ENCODE results near the gene IFT74. TPM values are rescaled to one million over a fixed set of nuclear protein-coding genes. Genes with fewer than 3 reads are reported as not detected.

The IFT74 gene
- 10 to 100 TPM in 1 of 2 donors, 1 to 10 TPM in 1; 7.8 to 11.4 TPM for total RNA-seq
- long read RNA-seq, transcript IFT74-201 (20 exons, 2,160 nt), result major isoform, 6 of 8 reads
- long read RNA-seq, partial matches to known transcripts, result 1 of 8 reads
- long read RNA-seq, other reads (novel, unspliced or antisense), result 1 of 8 reads

DNA sequence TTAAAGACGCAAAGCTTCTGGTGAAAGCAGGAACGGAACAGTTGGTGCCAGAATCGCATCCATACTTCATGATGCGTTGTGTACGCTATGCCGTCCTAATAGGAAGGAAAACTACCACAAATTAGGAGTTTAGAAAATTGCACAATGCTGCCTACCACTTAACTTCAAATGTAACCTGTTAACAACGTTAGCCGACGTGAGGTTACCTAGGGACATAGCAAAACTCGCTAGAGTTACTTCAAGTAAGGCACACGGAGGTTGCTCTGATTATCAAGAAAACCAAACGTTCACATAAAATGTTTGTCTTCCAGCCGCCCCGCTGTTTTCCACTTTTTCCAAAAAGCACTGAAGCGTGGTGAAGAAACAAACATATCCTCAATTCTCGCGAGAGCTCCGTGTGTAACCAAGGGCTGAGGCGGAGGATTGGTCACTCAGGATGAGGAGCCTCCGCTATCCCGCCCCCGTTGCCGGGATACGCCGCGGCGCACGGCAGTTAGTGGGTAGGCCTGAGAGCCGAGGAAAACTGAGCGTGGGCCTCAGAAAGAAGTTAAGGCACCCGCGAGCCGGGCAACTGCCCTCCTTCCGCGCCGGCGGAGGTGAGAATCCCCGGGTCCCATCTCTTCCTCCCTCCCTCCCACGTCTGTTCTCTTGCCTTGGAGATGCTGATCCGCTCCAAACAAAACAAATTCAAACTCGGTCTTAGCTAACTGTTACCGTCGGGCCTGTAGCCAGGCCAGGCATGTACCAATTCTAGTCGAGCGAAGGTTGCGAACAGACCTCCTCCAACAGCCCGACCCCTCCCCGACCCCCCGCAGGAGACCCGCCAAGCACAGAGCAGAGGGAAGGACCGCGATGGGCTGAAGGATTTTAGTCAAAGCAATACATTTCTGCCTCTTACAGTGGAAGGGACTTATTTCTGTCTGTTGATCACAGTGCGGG lies at the start of gene IFT74:
TSS of gene IFT74 (plus strand) at position 492 of the 939 bp plus-strand sequence. CDS start 5,556 bp downstream, outside the sequence.
- DNase-seq (peak; percentile 99), ATAC-seq (peak; percentile 100)
- intact Hi-C loops (cut with DNase I), result loop anchor here in 1 of 2 donors (5.0 kb wide), 1 partner anchor 64 kb away; the partner anchor contains the start of gene CAAP1

DNA sequence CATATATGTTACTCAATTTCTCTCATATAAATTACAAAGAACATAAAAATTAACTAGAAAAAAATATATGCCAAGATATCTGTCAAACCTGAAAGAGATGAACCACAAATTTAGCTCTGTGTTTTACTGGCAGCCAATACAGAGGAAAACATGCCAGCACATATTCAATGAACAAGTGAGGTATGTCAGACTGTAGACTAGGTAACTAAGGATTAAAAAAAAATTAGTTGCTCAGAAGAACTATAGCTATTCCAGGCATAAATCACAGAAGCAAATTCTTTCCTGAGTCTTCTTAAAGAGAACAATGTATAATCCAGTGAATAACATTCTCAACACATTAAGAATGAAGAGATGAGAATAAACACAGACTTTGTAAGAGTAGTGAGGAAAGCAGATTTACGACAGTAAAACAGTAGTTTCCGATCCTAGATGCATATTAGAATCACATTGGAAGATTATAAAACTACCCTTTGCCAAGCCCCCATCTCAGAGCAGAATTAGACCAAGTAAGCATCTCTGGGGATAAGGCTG lies 43.0 kb upstream of the IFT74 start:
- ATAC-seq, result no peak
- intact Hi-C loops (cut with DNase I), result no loop called here
- no peak for DNase-seq

DNA sequence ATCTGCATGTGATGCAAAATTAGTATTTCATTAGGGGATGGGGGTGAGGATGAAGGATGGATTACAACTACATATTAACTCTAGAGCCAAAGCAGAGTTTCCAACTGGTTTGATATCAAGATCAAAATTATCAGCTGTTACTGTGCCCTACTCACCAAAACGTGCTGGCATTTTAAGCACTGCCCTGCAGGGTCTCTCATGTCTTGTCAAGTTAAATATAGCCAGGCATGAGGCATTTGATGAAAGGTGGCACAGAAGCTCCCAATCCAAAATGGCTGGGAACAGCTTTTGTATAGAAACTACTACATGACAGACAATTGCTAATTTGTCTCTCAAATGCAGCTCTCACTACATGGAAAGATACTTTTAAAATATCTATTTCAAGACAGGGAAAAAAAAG lies 36.5 kb upstream of the IFT74 start:
- intact Hi-C loops (cut with DNase I), result no loop called here
- ATAC-seq, result peak in 1 of 2 donors; percentile 67
- DNase-seq, result no peak

DNA sequence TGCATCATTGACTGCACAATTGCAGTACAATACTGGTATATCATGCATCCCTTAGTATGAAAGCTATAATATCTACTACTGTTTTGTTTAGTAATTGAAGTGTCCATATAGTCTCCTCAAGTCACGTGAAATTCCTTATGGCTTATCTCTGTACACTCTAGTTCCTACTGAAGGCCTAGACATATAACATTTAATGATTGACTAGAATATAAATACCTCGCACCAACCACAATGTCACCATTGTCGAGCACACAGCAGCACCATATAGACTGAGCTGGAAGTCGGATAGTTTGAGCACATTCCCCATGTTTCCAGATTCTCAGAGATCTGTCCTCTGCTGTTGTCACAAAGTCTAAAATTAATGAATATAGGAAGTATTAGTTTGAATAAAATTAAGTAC lies 30.6 kb upstream of the IFT74 start:
- intact Hi-C loops (cut with DNase I), result no loop called here
- DNase-seq (no peak), ATAC-seq (no peak)

DNA sequence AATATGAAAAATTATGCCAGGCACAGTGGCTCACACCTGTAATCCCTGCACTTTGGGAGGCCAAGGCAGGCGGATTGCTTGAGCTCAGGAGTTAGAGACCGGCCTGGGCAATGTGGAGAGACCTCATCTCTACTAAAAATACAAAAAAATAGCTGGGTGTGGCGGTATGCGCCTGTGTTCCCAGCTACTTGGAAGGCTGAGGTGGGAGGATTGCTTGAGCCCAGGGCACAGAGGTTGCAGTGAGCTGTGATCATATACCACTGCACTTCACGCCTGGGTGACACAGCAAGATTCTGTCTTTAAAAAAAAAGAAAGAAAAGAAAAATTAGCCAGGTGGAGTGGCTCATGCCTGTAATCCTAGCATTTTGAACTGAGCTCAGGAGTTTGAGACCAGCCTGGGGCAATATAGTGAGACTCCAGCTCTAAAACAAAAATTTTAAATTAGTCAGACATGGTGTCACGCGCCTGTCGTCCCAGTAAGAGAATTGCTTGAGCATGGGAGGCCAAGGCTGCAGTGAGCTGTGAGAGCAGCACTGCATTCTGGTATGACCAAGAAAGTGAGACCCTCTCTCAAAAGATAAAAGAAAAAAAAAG lies 27.2 kb upstream of the IFT74 start:
- intact Hi-C loops (cut with DNase I), result no loop called here
- DNase-seq (no peak), ATAC-seq (no peak)

DNA sequence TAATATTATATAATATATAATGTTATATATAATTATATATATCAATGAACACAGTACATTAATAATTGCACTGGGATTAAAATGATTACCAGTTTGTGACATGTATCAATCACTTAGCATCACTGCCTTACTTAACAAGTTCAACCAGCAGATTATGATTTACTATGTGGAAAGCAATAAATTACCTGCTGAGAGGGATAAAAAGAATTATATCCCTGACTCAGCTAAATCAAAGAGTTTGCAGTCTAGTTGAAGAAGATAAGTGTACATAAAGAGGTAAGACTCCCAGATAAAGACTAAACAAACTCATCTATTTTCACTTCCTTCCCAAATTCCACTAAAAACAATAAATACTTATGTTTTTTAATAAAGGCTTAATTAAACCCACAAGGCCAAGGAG lies 20.4 kb upstream of the IFT74 start:
- intact Hi-C loops (cut with DNase I), result no loop called here
- DNase-seq (no peak), ATAC-seq (no peak)

DNA sequence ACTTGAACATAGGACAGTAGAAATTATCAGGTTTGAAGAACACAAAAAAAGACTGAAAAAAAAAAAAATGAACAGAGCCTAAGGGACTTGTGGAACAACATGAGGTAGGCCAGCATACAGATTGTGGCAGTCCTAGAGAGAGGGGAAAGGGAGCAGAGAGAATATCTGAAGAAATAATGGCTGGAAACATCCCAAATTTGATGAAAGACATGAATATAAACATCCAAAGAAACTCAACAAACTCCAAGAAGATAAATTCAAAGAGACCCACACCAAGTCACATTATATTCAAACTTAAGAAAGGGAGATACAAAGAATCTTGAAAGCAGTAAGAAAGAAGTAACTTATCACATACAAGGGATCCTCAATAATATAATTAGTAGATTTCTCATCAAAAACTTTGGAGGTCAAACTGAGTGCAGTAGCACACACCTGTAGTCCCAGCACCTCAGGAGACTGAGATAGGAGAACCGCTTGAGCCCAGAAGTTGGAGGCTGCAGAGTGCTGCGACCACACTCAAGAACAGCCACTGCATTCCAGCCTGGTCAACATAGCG lies 18.3 kb upstream of the IFT74 start:
- DNase-seq, result no peak
- intact Hi-C loops (cut with DNase I), result no loop called here
- ATAC-seq, result no peak

DNA sequence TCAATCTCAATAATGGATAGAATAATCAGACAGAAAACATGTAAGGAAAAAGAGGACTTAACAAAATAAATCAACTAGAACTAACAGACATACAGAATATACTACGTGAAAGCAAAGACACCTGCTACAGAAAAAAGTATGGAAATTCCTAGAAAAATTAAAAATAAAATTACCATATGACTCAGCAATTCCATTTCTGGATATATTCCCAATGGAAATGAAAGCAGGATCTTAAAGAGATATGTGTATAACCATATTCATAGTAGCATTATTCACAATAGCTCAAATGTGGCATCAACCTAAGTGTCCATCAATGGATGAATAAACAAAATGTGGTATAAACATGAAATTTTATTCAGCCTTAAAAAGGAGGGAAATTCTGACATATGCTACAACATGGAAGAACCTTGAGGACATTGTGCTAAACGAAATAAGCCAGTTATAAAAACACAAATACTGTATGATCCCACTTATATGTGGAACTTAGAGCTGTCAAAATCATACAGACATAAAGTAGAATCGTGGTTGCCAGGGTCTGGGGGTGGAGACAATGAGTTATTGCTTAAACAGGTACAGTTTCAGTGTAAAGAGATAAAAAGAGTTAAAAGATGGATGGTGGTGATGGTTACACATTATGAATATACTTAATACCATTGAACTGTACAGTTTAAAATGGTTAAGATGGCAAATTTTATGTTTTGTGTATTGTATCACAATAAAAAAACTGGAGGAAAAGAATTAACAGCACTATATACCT lies 16.1 kb upstream of the IFT74 start:
- ATAC-seq, result no peak
- intact Hi-C loops (cut with DNase I), result loop anchor here in 1 of 2 donors (10.0 kb wide), 1 partner anchor 45 kb away; the partner anchor contains the start of gene CAAP1
- DNase-seq, result no peak

DNA sequence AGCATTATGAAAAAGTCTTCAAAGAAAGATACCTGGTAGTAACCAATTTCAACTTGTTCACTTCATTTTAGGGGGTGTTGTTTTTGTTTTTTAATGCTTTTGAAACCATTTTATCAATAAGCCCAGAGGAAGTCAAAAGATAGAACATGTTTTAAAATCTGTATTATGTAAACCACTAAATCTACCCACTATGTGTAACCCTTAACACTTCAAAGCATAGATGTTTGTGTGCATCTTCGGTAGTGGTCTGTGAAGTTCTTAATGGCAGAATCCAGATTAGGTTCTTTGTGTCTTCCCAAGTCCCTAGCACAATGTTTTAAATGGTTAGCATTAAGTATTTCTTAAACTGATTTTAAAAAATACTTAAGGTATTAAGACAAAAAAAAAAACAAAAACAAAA lies 15.4 kb upstream of the IFT74 start:
- DNase-seq (no peak), ATAC-seq (no peak)
- intact Hi-C loops (cut with DNase I), result loop anchor here in 1 of 2 donors (10.0 kb wide), 1 partner anchor 46 kb away; the partner anchor contains the start of gene CAAP1

DNA sequence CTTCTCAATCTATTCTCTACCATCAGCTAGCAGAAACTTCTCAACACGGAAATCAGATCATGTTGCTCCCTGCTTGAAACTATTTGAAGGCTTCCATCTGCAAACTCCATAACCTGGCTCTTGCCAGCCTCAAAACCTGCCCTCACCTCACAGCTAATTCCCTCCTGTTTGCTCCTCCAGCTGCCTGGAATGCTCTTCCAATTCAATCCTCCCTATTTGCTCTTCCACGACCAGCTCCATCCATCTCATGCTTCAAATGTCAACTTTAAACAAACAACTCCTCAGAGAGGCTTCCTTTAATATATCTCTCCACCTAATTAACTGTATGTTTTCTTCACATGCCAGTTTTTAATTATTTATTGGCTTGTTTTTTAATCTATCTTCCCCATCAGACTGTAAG lies 10.6 kb upstream of the IFT74 start:
- intact Hi-C loops (cut with DNase I), result loop anchor here in 1 of 2 donors (10.0 kb wide), 1 partner anchor 51 kb away; the partner anchor contains the start of gene CAAP1
- DNase-seq (no peak), ATAC-seq (no peak)

DNA sequence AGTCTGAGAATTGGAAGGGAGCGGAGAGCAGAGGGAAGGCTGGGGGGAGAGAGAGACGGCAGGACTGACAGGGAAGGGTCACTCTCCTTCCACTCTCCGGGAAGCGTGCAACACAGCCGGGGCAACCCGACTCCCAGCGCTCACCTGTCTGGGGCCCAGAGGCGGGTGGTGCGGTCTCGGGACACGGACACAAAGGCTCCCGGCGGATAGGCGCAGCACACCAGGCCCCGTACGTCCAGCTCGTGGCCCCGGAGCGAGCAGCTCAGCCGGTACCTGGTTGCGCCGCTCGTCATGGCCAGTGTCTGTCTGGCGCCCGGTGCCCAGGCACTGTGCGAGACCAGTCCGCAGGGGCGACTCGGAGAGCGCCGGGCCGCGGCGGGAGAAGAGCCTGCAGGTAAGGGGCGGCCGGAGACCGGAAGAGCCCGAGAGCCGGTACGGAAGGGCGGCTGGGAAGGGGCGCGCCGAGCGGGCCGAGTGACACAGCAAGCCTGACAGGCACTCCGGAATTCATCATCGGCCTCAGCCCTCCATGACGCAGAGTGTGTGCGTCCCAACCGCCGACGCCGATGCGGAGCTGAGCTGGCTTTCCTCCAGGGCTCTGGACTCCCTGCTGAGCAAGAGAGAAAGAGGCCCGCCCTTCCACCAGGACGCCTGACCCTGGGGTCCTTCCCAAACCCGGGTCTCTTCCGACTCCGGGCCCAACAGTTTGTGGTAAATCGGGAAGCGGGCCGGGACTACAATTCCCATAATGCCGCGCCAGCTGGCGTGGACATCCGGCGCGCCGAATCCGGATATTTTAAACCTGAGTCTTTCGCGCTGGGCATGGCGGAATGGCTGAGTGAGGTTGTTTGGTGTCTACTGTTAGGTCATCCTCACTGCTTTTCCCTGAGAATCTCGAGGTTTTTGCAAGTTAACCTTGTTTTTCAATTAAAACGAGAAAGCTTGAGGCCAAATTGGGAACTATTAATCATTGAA lies 9.2 kb upstream of the IFT74 start, which contains the start of gene PLAA:
TSS of gene PLAA (minus strand) at position 490 of the 975 bp plus-strand sequence. CDS start at position 293, 197 bp downstream.
- ATAC-seq, result peak; percentile 100
- DNase-seq, result peak; percentile 94
- intact Hi-C loops (cut with DNase I), result loop anchor here in 1 of 2 donors (10.0 kb wide), 1 partner anchor 52 kb away; the partner anchor contains the start of gene CAAP1

DNA sequence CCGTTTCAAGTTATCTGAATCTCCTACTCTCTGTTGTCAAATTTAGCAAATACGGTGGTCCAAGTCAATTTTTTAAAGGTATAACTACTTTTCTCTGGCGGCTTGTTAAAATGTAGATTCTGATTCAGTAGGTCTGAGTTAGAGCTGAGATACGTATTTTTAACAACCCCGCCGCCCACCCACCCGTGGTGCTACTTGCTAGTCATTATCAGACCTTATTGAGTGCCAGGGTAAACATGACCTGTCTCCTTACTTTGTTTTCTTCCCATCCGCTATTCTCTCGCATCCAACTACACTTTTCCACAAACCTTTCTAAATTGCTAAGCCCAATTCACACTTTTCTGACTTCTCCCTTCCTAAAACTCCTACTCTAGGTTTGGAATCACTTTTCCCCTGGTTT lies 8.5 kb upstream of the IFT74 start:
- DNase-seq, result no peak
- intact Hi-C loops (cut with DNase I), result loop anchor here in 1 of 2 donors (10.0 kb wide), 1 partner anchor 53 kb away; the partner anchor contains the start of gene CAAP1
- ATAC-seq, result no peak

DNA sequence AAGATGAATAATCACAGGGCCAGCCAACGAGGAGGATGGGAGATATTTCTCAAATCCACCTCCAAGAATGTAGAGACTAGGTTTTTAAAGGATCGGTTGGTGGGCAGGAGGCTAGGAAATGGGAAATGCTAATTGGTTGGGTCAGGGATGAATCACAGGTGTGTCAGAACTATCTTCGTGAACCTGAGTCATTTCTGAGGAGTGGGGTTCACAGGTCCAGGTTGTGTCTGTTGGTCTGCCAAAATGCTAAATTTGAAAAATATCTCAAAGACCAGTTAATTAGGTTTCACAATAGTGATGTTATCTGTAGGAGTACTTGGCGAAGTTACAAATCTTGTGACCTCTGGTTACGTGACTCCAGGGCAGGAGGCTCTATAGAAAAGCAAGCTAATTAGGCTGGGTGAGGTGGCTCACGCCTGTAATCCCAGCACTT lies 6.6 kb upstream of the IFT74 start:
- no peak for ATAC-seq
- intact Hi-C loops (cut with DNase I), result loop anchor here in 1 of 2 donors (10.0 kb wide), 1 partner anchor 55 kb away; the partner anchor contains the start of gene CAAP1

DNA sequence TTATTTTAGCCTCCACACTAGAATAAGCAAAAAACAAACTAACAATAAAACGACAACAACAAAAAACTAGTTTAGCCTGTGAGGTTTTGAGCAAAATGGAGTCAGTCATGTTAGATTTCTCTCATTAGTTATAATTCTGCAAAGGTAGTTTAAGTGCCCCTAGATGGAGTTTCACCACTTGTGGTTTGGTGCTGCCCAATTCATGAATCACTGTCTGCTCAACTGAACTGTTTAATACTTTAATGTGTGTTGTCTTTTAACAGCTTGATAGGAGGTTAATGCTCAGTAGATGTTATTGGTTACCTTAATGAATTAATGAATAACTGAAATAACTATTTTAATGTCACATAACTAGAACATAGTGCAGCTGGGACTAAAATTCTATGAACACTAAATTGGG lies 5.7 kb upstream of the IFT74 start:
- ATAC-seq (no peak), DNase-seq (no peak)
- intact Hi-C loops (cut with DNase I), result no loop called here

More for the DNA sequence above, 6.6 kb upstream of the IFT74 start:
- DNase-seq, result no peak

DNA sequence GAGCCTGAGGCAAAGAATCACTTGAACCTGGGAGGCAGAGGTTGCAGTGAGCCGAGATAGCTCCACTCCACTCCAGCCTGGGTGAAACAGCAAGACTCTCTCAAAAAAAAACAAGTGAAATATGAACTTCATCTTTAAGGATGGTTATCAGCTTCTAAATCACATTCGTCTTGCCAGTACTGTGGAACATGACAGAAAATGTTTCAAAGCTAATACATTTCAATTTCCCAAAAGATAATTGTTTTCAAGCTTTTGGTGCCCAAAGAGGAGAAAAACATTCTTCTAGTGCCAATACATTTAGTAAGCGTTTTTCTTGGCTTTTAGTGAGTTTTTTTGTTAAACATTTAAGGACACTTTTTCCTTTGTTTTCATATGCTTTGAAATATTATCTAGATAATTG lies 4.4 kb upstream of the IFT74 start:
- intact Hi-C loops (cut with DNase I), result no loop called here
- no peak for ATAC-seq

DNA sequence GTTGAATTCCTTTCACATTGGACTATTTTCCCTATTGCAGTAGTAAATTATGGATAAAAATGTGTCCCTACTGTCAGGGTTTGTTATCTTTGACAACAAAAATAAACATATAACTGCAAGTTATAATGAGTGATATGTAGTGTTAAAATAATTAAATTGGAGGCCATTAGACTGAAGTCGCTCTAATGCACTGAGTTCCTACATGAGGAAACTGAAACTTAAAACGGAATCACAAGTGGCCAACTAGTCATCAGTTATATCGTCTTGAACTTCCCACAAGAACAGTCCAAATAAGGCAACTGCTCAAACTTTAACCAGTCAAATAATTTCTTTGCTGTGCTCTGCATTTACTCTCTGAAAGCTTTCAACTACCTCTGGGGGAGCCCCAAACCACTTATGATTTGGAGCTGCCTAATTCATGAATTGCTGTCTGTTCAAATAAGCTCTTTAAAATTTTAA lies 2.1 kb upstream of the IFT74 start:
- intact Hi-C loops (cut with DNase I), result no loop called here
- no peak for ATAC-seq
- DNase-seq, result no peak

More for the DNA sequence above, 4.4 kb upstream of the IFT74 start:
- no peak for DNase-seq
